B cell (primary cell): ENCODE measurements around the gene CD99L2. TPM values are rescaled to one million over a fixed set of nuclear protein-coding genes. Genes with fewer than 3 reads are reported as not detected.
"Not testable (repeated sequence)": the region's sequence is repeated elsewhere in the genome, so short reads cannot be mapped to it uniquely, and the experiment has no call there.

Source experiments
- ATAC-seq: fragments of 200-7000 bp; cut with Tn5 transposase; one replicate; pipeline ENCODE4 v1.10.0; 2021; ENCODE audit warnings: low read depth, mild to moderate bottlenecking, moderate number of reproducible peaks, moderate library complexity
- CTCF ChIA-PET: fragments of 350-600 bp; sonication (Branson Sonifier 250); formaldehyde crosslinking; loops from one replicate; lab custom pipeline; 2021; ENCODE audit warnings: antibody characterized with exemption, inconsistent platforms; lab: Charles Lee
- POLR2A ChIA-PET: fragments of 350-600 bp; sonication (Branson Sonifier 250); formaldehyde crosslinking; loops from one replicate; lab custom pipeline; 2021; ENCODE audit warnings: antibody characterized with exemption; lab: Charles Lee
- DNase-seq: peaks from one replicate; pipeline ENCODE4 v3.0.0; 2013
- H2AFZ ChIP-seq: 2 replicates; pipeline ENCODE4 v1.6.1; 2012; ENCODE audit warnings: mild to moderate bottlenecking, low read depth, low read length; ENCODE audit not compliant: insufficient read depth, poor library complexity, severe bottlenecking
- H3K27ac ChIP-seq, 2 donors: 1 replicate in 1 of 2; 2 replicates in 1 of 2; pipeline ENCODE4 v1.5.1; 2012 to 2013; ENCODE audit warnings: low read length in 2 of 2, mild to moderate bottlenecking in 2 of 2, moderate library complexity in 1 of 2
- H3K27me3 ChIP-seq, 4 experiments: fragments of 200-600 bp in 1 of 4; sonication (generic) in 1 of 4; replicated peaks in 1 of 4; 1 replicate in 2 of 4; 2 replicates in 2 of 4; pipeline versions ENCODE4 v1.6.1 to v1.7.0; 2013 to 2016; ENCODE audit warnings: low read length in 3 of 4, mild to moderate bottlenecking in 2 of 4, mixed read lengths in 1 of 4, moderate library complexity in 1 of 4; ENCODE audit not compliant: insufficient read depth in 4 of 4, control insufficient read depth in 3 of 4; ENCODE audit errors: control extremely low read depth in 1 of 4
- H3K36me3 ChIP-seq, 2 experiments: replicated peaks in 1 of 2; 1 replicate in 1 of 2; 2 replicates in 1 of 2; pipeline versions ENCODE4 v1.6.1 to v1.7.1; 2013; ENCODE audit warnings: low read length in 1 of 2; ENCODE audit not compliant: insufficient read depth in 2 of 2, control insufficient read depth in 1 of 2; ENCODE audit errors: control extremely low read depth in 1 of 2, extremely low read depth in 1 of 2
- H3K4me1 ChIP-seq, 2 donors: fragments of 200-600 bp in 1 of 2; sonication (generic) in 1 of 2; 1 replicate in 1 of 2; 2 replicates in 1 of 2; pipeline versions ENCODE4 v1.5.1 to v1.6.1; 2013 to 2017; ENCODE audit warnings: low read length in 2 of 2; ENCODE audit not compliant: control insufficient read depth in 2 of 2, insufficient read depth in 2 of 2
- H3K4me2 ChIP-seq: replicated peaks from 2 replicates; pipeline ENCODE3; 2012; ENCODE audit warnings: mild to moderate bottlenecking, low read depth, low read length; ENCODE audit not compliant: poor library complexity, severe bottlenecking
- H3K4me3 ChIP-seq, 5 experiments: fragments of 200-600 bp in 1 of 5; sonication (generic) in 1 of 5; 1 replicate in 3 of 5; 2 replicates in 2 of 5; pipeline versions ENCODE4 v1.5.1 to v1.7.0; 2011 to 2016; ENCODE audit warnings: low read length in 4 of 5, mild to moderate bottlenecking in 4 of 5, low read depth in 2 of 5, control low read depth in 1 of 5, moderate library complexity in 1 of 5; ENCODE audit not compliant: insufficient read depth in 1 of 5; ENCODE audit errors: control extremely low read depth in 1 of 5, extremely low read depth in 1 of 5
- H3K79me2 ChIP-seq: fragments of 200-600 bp; sonication (generic); one replicate; pipeline ENCODE4 v1.6.0; 2016; ENCODE audit warnings: low read length; ENCODE audit not compliant: control insufficient read depth, insufficient read depth
- H3K9ac ChIP-seq: fragments of 200-600 bp; sonication (generic); 2 replicates; pipeline ENCODE4 v1.6.1; 2017; ENCODE audit warnings: mild to moderate bottlenecking, low read length, moderate library complexity
- H3K9me3 ChIP-seq, 3 donors: one replicate each; pipeline versions ENCODE4 v1.6.1 to v1.7.1; 2013; ENCODE audit warnings: low read length in 2 of 3; ENCODE audit not compliant: control insufficient read depth in 2 of 3, insufficient read depth in 1 of 3; ENCODE audit errors: control extremely low read depth in 1 of 3
- H4K20me1 ChIP-seq: 2 replicates; pipeline ENCODE4 v1.6.0; 2012; ENCODE audit warnings: mild to moderate bottlenecking, low read length; ENCODE audit not compliant: insufficient read depth, control insufficient read depth, poor library complexity, severe bottlenecking
- H3K27ac Mint-ChIP-seq: one replicate; pipeline ENCODE4 v1.8.0; 2021; ENCODE audit warnings: mixed read lengths
- H3K27me3 Mint-ChIP-seq: one replicate; pipeline ENCODE4 v1.8.0; 2021; ENCODE audit warnings: mixed read lengths
- H3K4me1 Mint-ChIP-seq: one replicate; pipeline ENCODE4 v1.8.0; 2021; ENCODE audit warnings: mixed read lengths
- H3K4me3 Mint-ChIP-seq: one replicate; pipeline ENCODE4 v1.8.0; 2021; ENCODE audit warnings: mixed read lengths
- H3K9me3 Mint-ChIP-seq: one replicate; pipeline ENCODE4 v1.8.0; 2022; ENCODE audit warnings: mixed read lengths; ENCODE audit not compliant: insufficient read depth
- EZH2 ChIP-seq: IDR thresholded peaks from 2 replicates; pipeline ENCODE4 v1.6.1; 2012; ENCODE audit warnings: borderline replicate concordance, low read depth, mild to moderate bottlenecking, moderate library complexity, low read length; ENCODE audit not compliant: insufficient read depth, poor library complexity, severe bottlenecking
- WGBS: methylation state at CpG from one replicate; pipeline ENCODE4 v1.1.5; 2013; ENCODE audit warnings: missing lambda C conversion rate; ENCODE audit not compliant: insufficient coverage; 5-methylcytosine and 5-hydroxymethylcytosine counted together
- intact Hi-C: fragments of 100-400 bp; cut with micrococcal nuclease; formaldehyde crosslinking; loops from one replicate; pipeline ENCODE4 v1.10.0; 2022
- polyA plus RNA-seq: library from polyadenylated mRNA; depleted of rRNA; stranded (reverse); fragments of >200 nt; gene quantifications from 2 replicates; pipeline ENCODE4 v1.2.3, GENCODE V29; 2012
- total RNA-seq, 2 donors: library from RNA; stranded (reverse); fragments of 120-200 nt in 1 of 2; gene quantifications; 1 replicate in 1 of 2; 2 replicates in 1 of 2; pipeline versions ENCODE4 v1.2.3 to v1.2.4, GENCODE V29; 2013 to 2022
- TF ChIP-seq, protein P1 (sequence below): fragments of 200-600 bp; IDR thresholded peaks from one replicate; pipeline ENCODE4 v1.8.0; 2022; ENCODE audit warnings: antibody characterized with exemption, mild to moderate bottlenecking

Gene CD99L2
- total and polyA plus RNA-seq, 2 donors (not counting 1 experiment from before 2014, with no cell fraction given): 8.7 to 17.8 TPM

DNA sequence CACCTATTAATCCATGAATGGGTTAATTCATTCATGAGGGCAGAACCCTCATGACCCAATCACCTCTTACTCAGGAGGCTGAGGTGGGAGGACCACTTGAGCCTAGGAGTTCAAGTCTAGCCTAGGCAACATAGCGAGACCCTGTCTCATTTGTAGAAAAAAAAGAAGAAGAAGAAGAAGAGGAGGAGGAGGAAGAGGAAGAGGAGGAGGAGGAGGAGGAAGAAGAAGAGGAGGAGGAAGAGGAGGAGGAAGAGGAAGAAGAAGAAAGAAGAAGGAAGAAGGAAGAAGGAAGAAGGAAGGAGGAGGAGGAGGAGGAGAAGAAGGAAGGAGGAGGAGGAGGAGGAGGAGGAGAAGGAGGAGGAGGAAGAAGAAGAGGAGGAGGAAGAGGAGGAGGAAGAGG lies 74.6 kb downstream of the CD99L2 start:
- POLR2A ChIA-PET: not testable (repeated sequence)

DNA sequence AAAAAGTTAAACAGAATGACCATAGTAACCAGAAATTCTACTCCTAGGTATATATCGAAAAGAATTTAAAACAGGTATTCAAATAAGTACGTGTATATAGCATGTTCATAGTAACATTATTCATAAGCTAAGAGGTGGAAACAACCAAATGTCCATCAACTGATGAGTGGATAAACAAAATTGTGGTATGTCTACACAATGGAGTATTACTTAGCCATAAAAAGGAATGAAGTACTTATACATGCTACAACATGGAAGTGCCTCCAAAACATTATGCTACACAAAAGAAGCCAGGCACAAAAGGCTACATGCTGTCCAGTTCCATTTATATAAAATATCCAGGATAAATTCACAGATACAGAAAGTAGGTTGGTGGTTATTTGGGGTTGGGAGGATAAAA lies 76.5 kb downstream of the CD99L2 start:
- no peaks in the 10 kb centered on the region for H3K27me3 Mint-ChIP-seq
- no peaks in the 10 kb centered on the region for H4K20me1 ChIP-seq
- no peak for ATAC-seq
- no peak for TF ChIP-seq EZH2
- TF ChIP-seq, protein P1, sequence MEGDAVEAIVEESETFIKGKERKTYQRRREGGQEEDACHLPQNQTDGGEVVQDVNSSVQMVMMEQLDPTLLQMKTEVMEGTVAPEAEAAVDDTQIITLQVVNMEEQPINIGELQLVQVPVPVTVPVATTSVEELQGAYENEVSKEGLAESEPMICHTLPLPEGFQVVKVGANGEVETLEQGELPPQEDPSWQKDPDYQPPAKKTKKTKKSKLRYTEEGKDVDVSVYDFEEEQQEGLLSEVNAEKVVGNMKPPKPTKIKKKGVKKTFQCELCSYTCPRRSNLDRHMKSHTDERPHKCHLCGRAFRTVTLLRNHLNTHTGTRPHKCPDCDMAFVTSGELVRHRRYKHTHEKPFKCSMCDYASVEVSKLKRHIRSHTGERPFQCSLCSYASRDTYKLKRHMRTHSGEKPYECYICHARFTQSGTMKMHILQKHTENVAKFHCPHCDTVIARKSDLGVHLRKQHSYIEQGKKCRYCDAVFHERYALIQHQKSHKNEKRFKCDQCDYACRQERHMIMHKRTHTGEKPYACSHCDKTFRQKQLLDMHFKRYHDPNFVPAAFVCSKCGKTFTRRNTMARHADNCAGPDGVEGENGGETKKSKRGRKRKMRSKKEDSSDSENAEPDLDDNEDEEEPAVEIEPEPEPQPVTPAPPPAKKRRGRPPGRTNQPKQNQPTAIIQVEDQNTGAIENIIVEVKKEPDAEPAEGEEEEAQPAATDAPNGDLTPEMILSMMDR: no peak
- no peak overlapping the region for H3K9ac ChIP-seq
- H2AFZ ChIP-seq: no peak overlapping the region
- intact Hi-C loops: no loop called here
- ChIA-PET POLR2A (no interaction called here), CTCF (no interaction called here)
- DNase-seq: no peak
- no peaks in the 10 kb centered on the region for H3K4me1 Mint-ChIP-seq
- no peak overlapping the region for H3K27ac ChIP-seq
- H3K4me3 Mint-ChIP-seq: no peak overlapping the region
- H3K36me3 ChIP-seq: no peaks in the 10 kb centered on the region
- no peak overlapping the region for H3K4me2 ChIP-seq
- H3K27ac Mint-ChIP-seq: no peak overlapping the region
- H3K4me1 ChIP-seq: no peaks in the 10 kb centered on the region
- peaks cover 0 to 5% (median 2%) of the 10 kb centered on the region in 3 donors for H3K9me3 ChIP-seq
- H3K79me2 ChIP-seq: no peaks in the 10 kb centered on the region
- no peaks in the 10 kb centered on the region for H3K27me3 ChIP-seq
- H3K9me3 Mint-ChIP-seq: peaks cover 2% of the 10 kb centered on the region
- no peak overlapping the region for H3K4me3 ChIP-seq
- no CpG with 5 or more reads among the region's 2 CpGs for WGBS

More for the DNA sequence above, 74.6 kb downstream of the CD99L2 start:
- H3K4me1 ChIP-seq, H3K27me3 ChIP-seq, DNase-seq, H3K27me3 Mint-ChIP-seq, H3K9me3 ChIP-seq, H3K27ac Mint-ChIP-seq, H3K9me3 Mint-ChIP-seq, H3K4me1 Mint-ChIP-seq, H4K20me1 ChIP-seq, H3K79me2 ChIP-seq, H3K27ac ChIP-seq, intact Hi-C loops, H2AFZ ChIP-seq, CTCF ChIA-PET, ATAC-seq, H3K9ac ChIP-seq, H3K4me3 ChIP-seq, H3K4me2 ChIP-seq, H3K36me3 ChIP-seq, H3K4me3 Mint-ChIP-seq: not testable (repeated sequence)
- 80% methylated on average over 1 of the region's 1 CpG for WGBS
